ENCODE measurements around the gene SERAC1. TPM values are rescaled to one million over a fixed set of nuclear protein-coding genes. Genes with fewer than 3 reads are reported as not detected.
"Not testable (repeated sequence)": the region's sequence is repeated elsewhere in the genome, so short reads cannot be mapped to it uniquely, and the experiment has no call there.

Gene SERAC1
- total and polyA plus RNA-seq, 12 donors: 2.0 to 6.0 (median 4.8) TPM

- H3K4me3 ChIP-seq: no peak overlapping the region
- 93 to 95% methylated on average over 3 of the region's 3 CpGs for WGBS, 2 donors
- intact Hi-C loops (cut with DNase I): no loop called here
Observed at GRCh38 chr6:158153576-158153975, 14.5 kb downstream of the SERAC1 start.

GRCh38 chr6:158152659-158153058 is 15.4 kb downstream of the SERAC1 start:
- WGBS, 2 donors: 96 to 98% methylated on average over 4 of the region's 4 CpGs
- Histone ChIP-seq H3K36me3 (peaks cover 0 to 37% (median 0%) of the 10 kb centered on the region in 9 donors), H3K27me3 (no peaks in the 10 kb centered on the region), H3K4me3 (no peak overlapping the region), H3K9me3 (no peaks in the 10 kb centered on the region), H3K27ac (no peak overlapping the region), H3K4me1 (no peaks in the 10 kb centered on the region)
- intact Hi-C loops (cut with DNase I): no loop called here
- no peak for DNase-seq
- no peak for TF ChIP-seq CTCF (IDR thresholded peaks at IDR 0.05)
- ATAC-seq: no peak

More at GRCh38 chr6:158153576-158153975, 14.5 kb downstream of the SERAC1 start:
- ATAC-seq (no peak), DNase-seq (no peak)
- TF ChIP-seq CTCF (IDR thresholded peaks at IDR 0.05): no peak
- no peak overlapping the region for H3K27ac ChIP-seq
- peaks cover 0 to 3% (median 0%) of the 10 kb centered on the region in 9 donors for H3K4me1 ChIP-seq
- H3K9me3 ChIP-seq: no peaks in the 10 kb centered on the region
- no peaks in the 10 kb centered on the region for H3K27me3 ChIP-seq
- H3K36me3 ChIP-seq: peaks cover 0 to 37% (median 0%) of the 10 kb centered on the region in 9 donors

GRCh38 chr6:158152025-158152424 is 16.0 kb downstream of the SERAC1 start:
- ATAC-seq; H3K4me3 ChIP-seq; H3K4me1 ChIP-seq; H3K9me3 ChIP-seq; H3K27ac ChIP-seq; DNase-seq; H3K27me3 ChIP-seq; intact Hi-C loops (cut with DNase I): not testable (repeated sequence)
- peaks cover 0 to 37% (median 0%) of the 10 kb centered on the region in 9 donors for H3K36me3 ChIP-seq
- 93 to 98% methylated on average over 7 of the region's 7 CpGs for WGBS, 2 donors

GRCh38 chr6:158150701-158151100 is 17.4 kb downstream of the SERAC1 start:
- Histone ChIP-seq H3K4me3 (no peak overlapping the region), H3K4me1 (no peaks in the 10 kb centered on the region), H3K27ac (no peak overlapping the region), H3K36me3 (peaks cover 0 to 43% (median 0%) of the 10 kb centered on the region in 9 donors), H3K27me3 (no peaks in the 10 kb centered on the region), H3K9me3 (no peaks in the 10 kb centered on the region)
- no peak for ATAC-seq
- no peak for DNase-seq
- no peak for TF ChIP-seq CTCF (IDR thresholded peaks at IDR 0.05)
- WGBS, 2 donors: 91 to 92% methylated on average over 5 of the region's 5 CpGs
- intact Hi-C loops (cut with DNase I): no loop called here

- WGBS, 2 donors: 79 to 92% methylated on average over 3 of the region's 3 CpGs
Observed at GRCh38 chr6:158149641-158150040, 18.4 kb downstream of the SERAC1 start.

More at GRCh38 chr6:158149641-158150040, 18.4 kb downstream of the SERAC1 start:
- intact Hi-C loops (cut with DNase I): no loop called here
- Histone ChIP-seq H3K36me3 (peaks cover 0 to 39% (median 0%) of the 10 kb centered on the region in 9 donors), H3K27ac (no peak overlapping the region), H3K9me3 (no peaks in the 10 kb centered on the region), H3K27me3 (no peaks in the 10 kb centered on the region), H3K4me3 (no peak overlapping the region), H3K4me1 (no peaks in the 10 kb centered on the region)
- ATAC-seq (no peak), DNase-seq (no peak)
- TF ChIP-seq CTCF (IDR thresholded peaks at IDR 0.05): no peak

Data from heart right ventricle (tissue), 16 donors.